Measurements from ENCODE around the gene SLC8A2. TPM values are rescaled to one million over a fixed set of nuclear protein-coding genes. Genes with fewer than 3 reads are reported as not detected.

The SLC8A2 gene
- polyA plus RNA-seq, 1 donor from 2014 or later: 14.1 TPM

DNA sequence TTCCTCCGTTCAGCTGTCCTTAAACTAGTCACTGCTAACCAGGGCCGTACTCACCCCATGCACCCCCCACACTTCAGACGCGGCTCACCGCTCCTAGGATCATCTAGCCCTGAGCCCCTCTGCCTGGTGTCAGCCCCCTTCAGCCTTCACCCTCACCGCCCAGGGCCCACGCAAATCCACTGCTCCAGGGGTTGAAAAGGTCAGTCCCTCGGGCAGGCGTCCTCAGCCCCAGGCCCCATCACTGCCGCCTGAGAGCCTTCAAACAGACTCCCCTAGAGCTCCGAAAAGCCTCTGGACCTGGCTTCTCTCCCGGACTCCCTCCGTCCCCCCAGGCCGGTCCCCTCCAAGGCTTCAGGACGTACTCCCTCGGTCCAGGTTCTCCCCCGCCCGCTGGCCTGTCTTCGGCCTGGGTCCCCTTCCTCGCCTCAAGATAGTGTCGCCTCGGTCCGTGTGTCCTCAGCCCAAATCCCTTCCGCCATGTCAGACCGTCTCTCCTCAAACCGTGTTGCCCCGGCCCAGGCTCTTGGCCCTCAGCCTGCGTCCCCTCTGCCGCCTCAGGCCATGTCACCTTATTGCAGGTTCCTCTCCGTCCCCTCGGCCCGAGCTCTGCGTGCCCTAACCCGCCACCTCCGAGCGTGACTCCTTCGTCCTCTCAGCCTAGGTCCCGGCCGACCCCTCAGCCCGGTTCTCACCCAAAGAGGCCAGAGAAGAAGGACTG lies 42.6 kb upstream of the SLC8A2 start:
- Histone ChIP-seq H3K27me3 (ENCODE audit: insufficient read depth, low read depth, low read length) (no peaks in the 10 kb centered on the region), H2AFZ (ENCODE audit: low read depth, low read length) (no peak overlapping the region), H3K9me3 (ENCODE audit: low read length) (no peaks in the 10 kb centered on the region), H3K9ac (ENCODE audit: low read length) (peak overlapping the region; percentile 90), H3K79me2 (replicated peaks; ENCODE audit: insufficient read depth, low read length) (peaks cover 33% of the 10 kb centered on the region), H3F3A (ENCODE audit: insufficient read depth, low read length, poor library complexity, severe bottlenecking) (no peaks in the 10 kb centered on the region), H3K4me3 (ENCODE audit: low read length) (peak overlapping the region; percentile 84), H3K4me2 (ENCODE audit: low read length) (peak overlapping the region; percentile 85), H4K20me1 (ENCODE audit: insufficient read depth) (no peaks in the 10 kb centered on the region), H3K9me2 (ENCODE audit: insufficient read depth, low read length) (no peaks in the 10 kb centered on the region), H3K27ac (ENCODE audit: low read length) (peak overlapping the region; percentile 91), H3K36me3 (ENCODE audit: insufficient read depth, low read length) (no peaks in the 10 kb centered on the region)
- TF ChIP-seq, protein P1, sequence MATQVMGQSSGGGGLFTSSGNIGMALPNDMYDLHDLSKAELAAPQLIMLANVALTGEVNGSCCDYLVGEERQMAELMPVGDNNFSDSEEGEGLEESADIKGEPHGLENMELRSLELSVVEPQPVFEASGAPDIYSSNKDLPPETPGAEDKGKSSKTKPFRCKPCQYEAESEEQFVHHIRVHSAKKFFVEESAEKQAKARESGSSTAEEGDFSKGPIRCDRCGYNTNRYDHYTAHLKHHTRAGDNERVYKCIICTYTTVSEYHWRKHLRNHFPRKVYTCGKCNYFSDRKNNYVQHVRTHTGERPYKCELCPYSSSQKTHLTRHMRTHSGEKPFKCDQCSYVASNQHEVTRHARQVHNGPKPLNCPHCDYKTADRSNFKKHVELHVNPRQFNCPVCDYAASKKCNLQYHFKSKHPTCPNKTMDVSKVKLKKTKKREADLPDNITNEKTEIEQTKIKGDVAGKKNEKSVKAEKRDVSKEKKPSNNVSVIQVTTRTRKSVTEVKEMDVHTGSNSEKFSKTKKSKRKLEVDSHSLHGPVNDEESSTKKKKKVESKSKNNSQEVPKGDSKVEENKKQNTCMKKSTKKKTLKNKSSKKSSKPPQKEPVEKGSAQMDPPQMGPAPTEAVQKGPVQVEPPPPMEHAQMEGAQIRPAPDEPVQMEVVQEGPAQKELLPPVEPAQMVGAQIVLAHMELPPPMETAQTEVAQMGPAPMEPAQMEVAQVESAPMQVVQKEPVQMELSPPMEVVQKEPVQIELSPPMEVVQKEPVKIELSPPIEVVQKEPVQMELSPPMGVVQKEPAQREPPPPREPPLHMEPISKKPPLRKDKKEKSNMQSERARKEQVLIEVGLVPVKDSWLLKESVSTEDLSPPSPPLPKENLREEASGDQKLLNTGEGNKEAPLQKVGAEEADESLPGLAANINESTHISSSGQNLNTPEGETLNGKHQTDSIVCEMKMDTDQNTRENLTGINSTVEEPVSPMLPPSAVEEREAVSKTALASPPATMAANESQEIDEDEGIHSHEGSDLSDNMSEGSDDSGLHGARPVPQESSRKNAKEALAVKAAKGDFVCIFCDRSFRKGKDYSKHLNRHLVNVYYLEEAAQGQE (IDR thresholded peaks at IDR 0.05; ENCODE audit: borderline replicate concordance): no peak

DNA sequence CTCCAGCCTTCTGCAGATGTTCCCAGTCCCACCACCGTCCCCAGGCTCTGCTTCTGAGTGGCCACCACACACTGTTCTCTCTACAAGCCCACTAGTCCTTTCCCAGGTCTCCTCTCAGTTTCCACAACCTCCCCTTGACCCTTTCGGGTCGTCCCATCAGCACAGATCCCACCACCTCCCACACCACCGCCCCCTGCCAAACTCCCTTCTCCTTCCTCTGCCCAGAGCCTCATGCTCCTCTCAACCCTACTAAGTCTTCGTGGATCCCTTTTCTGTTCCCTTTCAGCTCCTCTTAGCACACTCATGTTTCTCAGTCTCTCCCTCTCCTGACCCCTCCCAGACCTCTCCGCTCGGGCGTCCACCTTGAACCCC lies 41.2 kb upstream of the SLC8A2 start:
- no peak overlapping the region for H3K27ac ChIP-seq (ENCODE audit: low read length)
- H4K20me1 ChIP-seq (ENCODE audit: insufficient read depth): no peaks in the 10 kb centered on the region
- H3F3A ChIP-seq (ENCODE audit: insufficient read depth, low read length, poor library complexity, severe bottlenecking): no peaks in the 10 kb centered on the region
- H2AFZ ChIP-seq (ENCODE audit: low read depth, low read length): no peak overlapping the region
- H3K9me2 ChIP-seq (ENCODE audit: insufficient read depth, low read length): no peaks in the 10 kb centered on the region
- no peak overlapping the region for H3K4me2 ChIP-seq (ENCODE audit: low read length)
- peaks cover 38% of the 10 kb centered on the region for H3K79me2 ChIP-seq (replicated peaks; ENCODE audit: insufficient read depth, low read length)
- no peaks in the 10 kb centered on the region for H3K9me3 ChIP-seq (ENCODE audit: low read length)
- H3K4me3 ChIP-seq (ENCODE audit: low read length): peak overlapping the region; percentile 84
- H3K9ac ChIP-seq (ENCODE audit: low read length): peak overlapping the region; percentile 90
- no peaks in the 10 kb centered on the region for H3K36me3 ChIP-seq (ENCODE audit: insufficient read depth, low read length)
- no peaks in the 10 kb centered on the region for H3K27me3 ChIP-seq (ENCODE audit: insufficient read depth, low read depth, low read length)
- no peak for TF ChIP-seq MXI1 (conservative IDR thresholded peaks at IDR 0.05; ENCODE audit: poor library complexity, severe bottlenecking)
- TF ChIP-seq TAF1 (IDR thresholded peaks at IDR 0.05; ENCODE audit: low read depth): no peak
- no peak for TF ChIP-seq EP300 (conservative IDR thresholded peaks at IDR 0.05; ENCODE audit: poor library complexity, severe bottlenecking)
- TF ChIP-seq SMC3 (conservative IDR thresholded peaks at IDR 0.05; ENCODE audit: poor library complexity): no peak
- no peak for TF ChIP-seq POLR2AphosphoS5 (IDR thresholded peaks at IDR 0.05)
- no peak for TF ChIP-seq CTCF (IDR thresholded peaks at IDR 0.05; ENCODE audit: poor library complexity, severe bottlenecking)
- TF ChIP-seq, protein P1 (IDR thresholded peaks at IDR 0.05; ENCODE audit: borderline replicate concordance): no peak
- TF ChIP-seq EZH2 (IDR thresholded peaks at IDR 0.05; ENCODE audit: borderline replicate concordance, insufficient read depth, low read length, poor library complexity, severe bottlenecking): no peak
- no peak for TF ChIP-seq RAD21 (conservative IDR thresholded peaks at IDR 0.05)
